Measurements from ENCODE around the gene PTPN4.

- no peak for TF ChIP-seq POLR2A (IDR thresholded peaks at IDR 0.05)
- TF ChIP-seq CTCF (IDR thresholded peaks at IDR 0.05) = peak; percentile 16 to 61 (median 51)
Observed at GRCh38 chr2:119823734-119824334, 64.1 kb downstream of the PTPN4 start.

Measured in body of pancreas (tissue), 4 donors.